Left lung (tissue), 10 donors: ENCODE results near the gene GREB1. TPM values are rescaled to one million over a fixed set of nuclear protein-coding genes. Genes with fewer than 3 reads are reported as not detected.
A peak's percentile ranks its signal among the peaks of the same experiment; 100 is the strongest.

Source experiments
- ATAC-seq: fragments of 200-7000 bp; cut with Tn5 transposase; one replicate; pipeline ENCODE4 v1.9.1; 2020; ENCODE audit warnings: moderate library complexity
- DNase-seq, 4 donors: peaks; one replicate each; pipeline ENCODE4 v3.0.0-alpha.2; 2013 to 2020
- H3K27ac ChIP-seq, 2 donors: fragments of 200-600 bp; sonication (generic) in 1 of 2; one replicate each; pipeline versions ENCODE4 v1.5.0 to v1.8.0; 2020 to 2021
- H3K27me3 ChIP-seq, 2 donors: fragments of 200-600 bp; sonication (generic) in 1 of 2; one replicate each; pipeline versions ENCODE4 v1.5.0 to v1.8.0; 2020 to 2021
- H3K36me3 ChIP-seq, 2 donors: fragments of 200-600 bp; sonication (generic) in 1 of 2; one replicate each; pipeline versions ENCODE4 v1.5.0 to v1.8.0; 2020 to 2021
- H3K4me1 ChIP-seq, 2 donors: fragments of 200-600 bp; one replicate each; pipeline ENCODE4 v1.8.0; 2021
- H3K4me3 ChIP-seq, 2 donors: fragments of 200-600 bp; sonication (generic) in 1 of 2; one replicate each; pipeline versions ENCODE4 v1.5.0 to v1.8.0; 2020 to 2021; ENCODE audit warnings: mild to moderate bottlenecking in 1 of 2
- H3K9me3 ChIP-seq, 2 donors: fragments of 200-600 bp; sonication (generic) in 1 of 2; one replicate each; pipeline versions ENCODE4 v1.5.0 to v1.8.0; 2020 to 2021
- CTCF ChIP-seq, 2 donors: fragments of 200-600 bp; sonication (generic) in 1 of 2; IDR thresholded peaks; one replicate each; pipeline versions ENCODE4 v1.5.0 to v1.8.0; 2021; ENCODE audit warnings: antibody characterized with exemption in 2 of 2
- intact Hi-C, 2 donors: fragments of 100-400 bp; cut with DNase I; formaldehyde crosslinking; loops; one replicate each; pipeline versions ENCODE4 v1.11.2 to v1.14.2; 2022
- polyA plus RNA-seq, 6 donors: library from polyadenylated mRNA; unstranded; fragments of 120-200 nt; gene quantifications; one replicate each; pipeline ENCODE4 v1.2.1, GENCODE V29; 2013; ENCODE audit not compliant: insufficient read length in 6 of 6
- total RNA-seq, 2 donors: library from RNA; stranded (reverse); fragmentation: NEBNext Ultra II Directional; extraction: Animal tissue kit (Norgen Biotek cat#: 25700); gene quantifications; one replicate each; pipeline ENCODE4 v1.2.1, GENCODE V29; 2021
- donor health status: DM: no; HTN: yes; CAD: no.
- donor health status: DM: no; HTN: no; CAD: no.

Gene GREB1
- total and polyA plus RNA-seq, 8 donors = 1.6 to 19.1 (median 12.7) TPM

- Histone ChIP-seq H3K36me3 (no peaks in the 10 kb centered on the region), H3K27ac (no peak overlapping the region), H3K27me3 (no peaks in the 10 kb centered on the region), H3K4me3 (no peak overlapping the region), H3K9me3 (no peaks in the 10 kb centered on the region), H3K4me1 (no peaks in the 10 kb centered on the region)
- peak in 1 of 4 donors; percentile 16 for DNase-seq
- intact Hi-C loops = no loop called here
- no peak for TF ChIP-seq CTCF (IDR thresholded peaks at IDR 0.05)
- no peak for ATAC-seq
Observed at GRCh38 chr2:11566383-11566782, 32.5 kb downstream of the GREB1 start.

GRCh38 chr2:11567631-11568031 is 33.8 kb downstream of the GREB1 start:
- intact Hi-C loops = no loop called here
- ATAC-seq (no peak), DNase-seq (peak in 1 of 4 donors; percentile 20)

GRCh38 chr2:11568436-11568835 is 34.6 kb downstream of the GREB1 start:
- no peaks in the 10 kb centered on the region for H3K36me3 ChIP-seq
- peak in 1 of 4 donors; percentile 6 for DNase-seq
- intact Hi-C loops = no loop called here
- no peaks in the 10 kb centered on the region for H3K4me1 ChIP-seq
- H3K4me3 ChIP-seq = no peak overlapping the region
- no peak for TF ChIP-seq CTCF (IDR thresholded peaks at IDR 0.05)
- ATAC-seq = no peak
- H3K27me3 ChIP-seq = no peaks in the 10 kb centered on the region
- H3K9me3 ChIP-seq = no peaks in the 10 kb centered on the region
- H3K27ac ChIP-seq = no peak overlapping the region

More at GRCh38 chr2:11567631-11568031, 33.8 kb downstream of the GREB1 start:
- H3K4me1 ChIP-seq = no peaks in the 10 kb centered on the region
- no peaks in the 10 kb centered on the region for H3K36me3 ChIP-seq
- no peaks in the 10 kb centered on the region for H3K9me3 ChIP-seq
- TF ChIP-seq CTCF (IDR thresholded peaks at IDR 0.05) = no peak
- H3K4me3 ChIP-seq = no peak overlapping the region
- H3K27me3 ChIP-seq = no peaks in the 10 kb centered on the region
- no peak overlapping the region for H3K27ac ChIP-seq

GRCh38 chr2:11569636-11570035 is 35.8 kb downstream of the GREB1 start:
- Histone ChIP-seq H3K27ac (no peak overlapping the region), H3K4me1 (no peaks in the 10 kb centered on the region), H3K36me3 (no peaks in the 10 kb centered on the region), H3K27me3 (no peaks in the 10 kb centered on the region), H3K9me3 (no peaks in the 10 kb centered on the region), H3K4me3 (no peak overlapping the region)
- DNase-seq (peak in 1 of 4 donors; percentile 11), ATAC-seq (no peak)
- TF ChIP-seq CTCF (IDR thresholded peaks at IDR 0.05) = no peak
- intact Hi-C loops = no loop called here

- intact Hi-C loops = no loop called here
- Histone ChIP-seq H3K4me1 (no peaks in the 10 kb centered on the region), H3K36me3 (no peaks in the 10 kb centered on the region), H3K4me3 (no peak overlapping the region), H3K27me3 (no peaks in the 10 kb centered on the region), H3K27ac (no peak overlapping the region), H3K9me3 (no peaks in the 10 kb centered on the region)
- DNase-seq = peak in 1 of 4 donors; percentile 11
- no peak for ATAC-seq
- TF ChIP-seq CTCF (IDR thresholded peaks at IDR 0.05) = no peak
Observed at GRCh38 chr2:11571170-11571569, 37.3 kb downstream of the GREB1 start.
